K562 (cell line): Measurements from ENCODE around the gene MTA2. TPM values are rescaled to one million over a fixed set of nuclear protein-coding genes. Genes with fewer than 3 reads are reported as not detected.

Source experiments
- HBP1 ChIP-seq: fragments of 450-650 bp; formaldehyde crosslinking; IDR thresholded peaks from 2 replicates; pipeline ENCODE4 v1.4.0; 2022; ENCODE audit warnings: missing genetic modification characterization
- MYNN ChIP-seq, 2 experiments: sonication (generic); formaldehyde crosslinking in 1 of 2; IDR thresholded peaks; 2 replicates each; pipeline versions ENCODE4 v1.5.0 to v1.6.1; 2016 to 2020; ENCODE audit warnings: antibody characterized with exemption in 1 of 2, missing genetic modification reagents in 1 of 2
- ZBTB33 ChIP-seq: sonication (generic); formaldehyde crosslinking; IDR thresholded peaks from 2 replicates; pipeline ENCODE4 v1.8.1; 2023; ENCODE audit warnings: mild to moderate bottlenecking, missing genetic modification reagents
- ZC3H4 ChIP-seq: sonication (generic); formaldehyde crosslinking; IDR thresholded peaks from 2 replicates; pipeline ENCODE4 v1.9.0; 2021; ENCODE audit warnings: missing genetic modification reagents, borderline replicate concordance
- ZFP36 ChIP-seq: fragments of 150-350 bp; IDR thresholded peaks from 2 replicates; pipeline ENCODE4 v1.6.1; 2018; ENCODE audit warnings: low read length, low read depth; ENCODE audit not compliant: partially characterized antibody
- ZFP91 ChIP-seq: sonication (generic); formaldehyde crosslinking; IDR thresholded peaks from 2 replicates; pipeline ENCODE4 v1.8.0; 2022; ENCODE audit warnings: mild to moderate bottlenecking, missing genetic modification reagents
- ZNF239 ChIP-seq: fragments of 250-450 bp; sonication (Bioruptor Pico); IDR thresholded peaks from 2 replicates; pipeline ENCODE4 v1.4.0; 2020; ENCODE audit warnings: mild to moderate bottlenecking
- ZNF431 ChIP-seq: sonication (generic); formaldehyde crosslinking; IDR thresholded peaks from 2 replicates; pipeline ENCODE4 v1.8.0; 2022; ENCODE audit warnings: mild to moderate bottlenecking, missing genetic modification reagents
- ZNF644 ChIP-seq: fragments of 200-800 bp; sonication (Bioruptor generic); IDR thresholded peaks from 2 replicates; pipeline ENCODE4 v1.6.1; 2016; ENCODE audit warnings: low read depth, missing genetic modification characterization, missing compliant biosample characterization
- polyA plus RNA-seq, 8 experiments: library from polyadenylated mRNA; depleted of rRNA in 4 of 8; stranded (reverse) in 5 of 8; unstranded in 3 of 8; fragments of >200 nt; fragmentation: Nextera tagmentation in 2 of 8; fragmentation: Illumina TruSeq in 1 of 8; extraction: Ambion mirVana in 2 of 8; extraction: Trizol in 1 of 8; gene quantifications; 2 replicates each; pipeline versions ENCODE4 v1.2.1 to v1.2.3, GENCODE V29; 2011 to 2014; ENCODE audit warnings: inconsistent platforms in 1 of 8, missing spikeins in 1 of 8
- total RNA-seq, 7 experiments: library from RNA; depleted of rRNA in 6 of 7; stranded (reverse); fragments of >200 nt in 6 of 7; fragmentation: Illumina TruSeq in 2 of 7; extraction: Trizol in 2 of 7; gene quantifications; 2 replicates each; pipeline versions ENCODE4 v1.2.1 to v1.2.3, GENCODE V29; 2011 to 2021; ENCODE audit warnings: low replicate concordance in 1 of 7

MTA2 gene
- total and polyA plus RNA-seq, 9 of the 15 experiments (the other 6 are each of a cell fraction or from before 2014, with no cell fraction given) = 6.2 to 220 (median 172) TPM

- TF ChIP-seq ZFP36 (no peak), ZC3H4 (CRISPR knock-in tag) (no peak), MYNN (IDR thresholded peaks at IDR 0.05) (peak; percentile 93), MYNN (CRISPR knock-in tag; IDR thresholded peaks at IDR 0.05) (no peak), ZNF239 (CRISPR knock-in tag) (no peak), ZFP91 (CRISPR knock-in tag) (no peak), ZBTB33 (CRISPR knock-in tag) (peak; percentile 10; the same call in 1 of the 2 replicates), HBP1 (CRISPR knock-in tag) (no peak), ZNF644 (tag) (no peak), ZNF431 (no peak)
These were observed 20.2 kb upstream of the MTA2 start, which contains the start of gene B3GAT3 (continued) for GRCh38 chr11:62621567-62622470.
